ENCODE results near the gene RCOR3.

DNA sequence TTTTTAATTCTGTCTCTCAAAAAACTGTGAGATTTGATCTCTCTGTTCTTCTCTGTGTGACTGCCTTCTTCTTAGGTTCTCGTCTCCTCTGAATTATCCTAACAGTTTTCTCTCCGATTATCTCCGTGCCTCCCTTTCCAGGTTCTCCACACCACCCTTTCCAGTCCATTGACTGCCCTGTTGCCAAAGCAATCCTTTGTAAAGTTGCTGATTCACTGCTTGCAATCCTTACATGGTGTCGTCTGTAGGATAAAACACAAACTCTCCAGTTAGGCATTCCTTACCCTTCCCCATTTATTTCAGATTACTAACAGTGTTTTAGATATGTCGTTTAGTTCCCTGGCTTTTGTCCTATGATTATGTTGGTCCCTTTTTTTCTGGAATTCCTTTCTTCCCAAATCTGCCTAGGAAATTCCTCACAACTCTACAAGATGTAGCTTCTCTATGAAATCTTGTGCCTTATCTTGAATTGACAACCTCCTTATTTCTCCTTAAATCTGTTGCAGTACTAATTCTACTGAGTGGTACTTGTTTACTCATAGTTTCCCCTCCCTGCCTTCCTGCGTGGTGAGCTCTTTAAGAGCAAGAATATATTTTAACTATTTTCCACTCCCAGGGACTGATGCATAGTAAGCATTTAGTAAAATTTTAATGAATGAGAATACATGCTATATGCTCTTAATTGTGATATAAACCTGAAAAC is 22.3 kb downstream of the RCOR3 start:
- TF ChIP-seq, protein P1, sequence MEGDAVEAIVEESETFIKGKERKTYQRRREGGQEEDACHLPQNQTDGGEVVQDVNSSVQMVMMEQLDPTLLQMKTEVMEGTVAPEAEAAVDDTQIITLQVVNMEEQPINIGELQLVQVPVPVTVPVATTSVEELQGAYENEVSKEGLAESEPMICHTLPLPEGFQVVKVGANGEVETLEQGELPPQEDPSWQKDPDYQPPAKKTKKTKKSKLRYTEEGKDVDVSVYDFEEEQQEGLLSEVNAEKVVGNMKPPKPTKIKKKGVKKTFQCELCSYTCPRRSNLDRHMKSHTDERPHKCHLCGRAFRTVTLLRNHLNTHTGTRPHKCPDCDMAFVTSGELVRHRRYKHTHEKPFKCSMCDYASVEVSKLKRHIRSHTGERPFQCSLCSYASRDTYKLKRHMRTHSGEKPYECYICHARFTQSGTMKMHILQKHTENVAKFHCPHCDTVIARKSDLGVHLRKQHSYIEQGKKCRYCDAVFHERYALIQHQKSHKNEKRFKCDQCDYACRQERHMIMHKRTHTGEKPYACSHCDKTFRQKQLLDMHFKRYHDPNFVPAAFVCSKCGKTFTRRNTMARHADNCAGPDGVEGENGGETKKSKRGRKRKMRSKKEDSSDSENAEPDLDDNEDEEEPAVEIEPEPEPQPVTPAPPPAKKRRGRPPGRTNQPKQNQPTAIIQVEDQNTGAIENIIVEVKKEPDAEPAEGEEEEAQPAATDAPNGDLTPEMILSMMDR (IDR thresholded peaks at IDR 0.05), result no peak
- TF ChIP-seq POLR2A (IDR thresholded peaks at IDR 0.05), result no peak
